Suprapubic skin (tissue), 4 donors: ENCODE results near the gene CHM. TPM values are rescaled to one million over a fixed set of nuclear protein-coding genes. Genes with fewer than 3 reads are reported as not detected.

Experiments
- DNase-seq, 2 donors: peaks; one replicate each; pipeline ENCODE4 v3.0.0-alpha.2; 2019; ENCODE audit warnings: low spot score in 2 of 2
- H3K27ac ChIP-seq: fragments of 200-600 bp; sonication (generic); one replicate; pipeline ENCODE4 v1.5.1; 2019
- H3K27me3 ChIP-seq: fragments of 200-600 bp; sonication (generic); one replicate; pipeline ENCODE4 v1.5.1; 2019
- H3K36me3 ChIP-seq: fragments of 200-600 bp; sonication (generic); one replicate; pipeline ENCODE4 v1.5.1; 2019
- H3K4me1 ChIP-seq: fragments of 200-600 bp; sonication (generic); one replicate; pipeline ENCODE4 v1.5.1; 2019
- H3K4me3 ChIP-seq: fragments of 200-600 bp; sonication (generic); one replicate; pipeline ENCODE4 v1.5.1; 2019; ENCODE audit warnings: mild to moderate bottlenecking
- H3K9me3 ChIP-seq: fragments of 200-600 bp; sonication (generic); one replicate; pipeline ENCODE4 v1.5.1; 2019
- EP300 ChIP-seq: sonication (generic); formaldehyde crosslinking; IDR thresholded peaks from one replicate; pipeline ENCODE4 v1.6.1; 2017; ENCODE audit warnings: antibody characterized with exemption
- POLR2A ChIP-seq, 2 donors: fragments of 450-650 bp; IDR thresholded peaks; one replicate each; pipeline ENCODE4 v1.6.1; 2017; ENCODE audit warnings: antibody characterized with exemption in 2 of 2, mild to moderate bottlenecking in 2 of 2, moderate library complexity in 2 of 2
- POLR2AphosphoS5 ChIP-seq, 3 donors: sonication (generic); formaldehyde crosslinking; IDR thresholded peaks; one replicate each; pipeline ENCODE4 v1.6.1; 2017; ENCODE audit warnings: antibody characterized with exemption in 3 of 3
- WGBS: methylation state at CpG from one replicate; pipeline ENCODE4 v1.1.5; 2018; 5-methylcytosine and 5-hydroxymethylcytosine counted together
- total RNA-seq, 4 donors: library from RNA; depleted of rRNA; stranded (reverse); fragments of >200 nt; gene quantifications; one replicate each; pipeline ENCODE4 v1.1.0, GENCODE V29; 2016
- TF ChIP-seq, protein P1 (sequence below), 2 donors: fragments of 200-600 bp in 1 of 2; fragments of 450-650 bp in 1 of 2; sonication (generic) in 1 of 2; IDR thresholded peaks; one replicate each; pipeline ENCODE4 v1.5.1; 2016 to 2019; ENCODE audit warnings: antibody characterized with exemption in 2 of 2, mild to moderate bottlenecking in 1 of 2, moderate library complexity in 1 of 2

The CHM gene
- total RNA-seq, 4 donors from 2014 or later: 9.5 to 18.9 (median 12.8) TPM

DNA sequence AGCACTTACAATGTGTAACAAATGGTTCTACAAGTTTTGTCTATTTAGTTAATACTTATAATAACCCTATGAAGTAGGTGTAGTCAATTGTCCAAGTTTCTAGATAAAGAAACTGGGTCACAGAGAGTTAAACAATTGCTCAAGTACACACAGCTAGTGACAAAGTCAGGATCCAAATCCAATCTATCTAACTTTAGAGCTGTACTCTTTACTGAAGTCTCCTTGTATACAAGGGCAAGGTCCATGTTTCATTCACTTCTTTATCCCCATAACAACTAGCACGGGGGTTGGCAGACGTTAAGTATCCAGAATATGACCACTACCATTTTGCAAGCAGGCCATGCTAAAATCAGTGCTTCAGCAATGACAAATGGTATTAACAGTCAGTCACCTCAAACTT, 141.0 kb downstream of the CHM start:
- 94% methylated on average over 2 of the region's 2 CpGs for WGBS
- Histone ChIP-seq H3K27ac (no peak overlapping the region), H3K4me1 (no peaks in the 10 kb centered on the region), H3K4me3 (no peak overlapping the region), H3K36me3 (no peaks in the 10 kb centered on the region), H3K27me3 (no peaks in the 10 kb centered on the region), H3K9me3 (no peaks in the 10 kb centered on the region)
- DNase-seq: no peak
- no peak for TF ChIP-seq POLR2AphosphoS5 (IDR thresholded peaks at IDR 0.05)
- no peak for TF ChIP-seq POLR2A (IDR thresholded peaks at IDR 0.05)
- no peak for TF ChIP-seq EP300
- TF ChIP-seq, protein P1, sequence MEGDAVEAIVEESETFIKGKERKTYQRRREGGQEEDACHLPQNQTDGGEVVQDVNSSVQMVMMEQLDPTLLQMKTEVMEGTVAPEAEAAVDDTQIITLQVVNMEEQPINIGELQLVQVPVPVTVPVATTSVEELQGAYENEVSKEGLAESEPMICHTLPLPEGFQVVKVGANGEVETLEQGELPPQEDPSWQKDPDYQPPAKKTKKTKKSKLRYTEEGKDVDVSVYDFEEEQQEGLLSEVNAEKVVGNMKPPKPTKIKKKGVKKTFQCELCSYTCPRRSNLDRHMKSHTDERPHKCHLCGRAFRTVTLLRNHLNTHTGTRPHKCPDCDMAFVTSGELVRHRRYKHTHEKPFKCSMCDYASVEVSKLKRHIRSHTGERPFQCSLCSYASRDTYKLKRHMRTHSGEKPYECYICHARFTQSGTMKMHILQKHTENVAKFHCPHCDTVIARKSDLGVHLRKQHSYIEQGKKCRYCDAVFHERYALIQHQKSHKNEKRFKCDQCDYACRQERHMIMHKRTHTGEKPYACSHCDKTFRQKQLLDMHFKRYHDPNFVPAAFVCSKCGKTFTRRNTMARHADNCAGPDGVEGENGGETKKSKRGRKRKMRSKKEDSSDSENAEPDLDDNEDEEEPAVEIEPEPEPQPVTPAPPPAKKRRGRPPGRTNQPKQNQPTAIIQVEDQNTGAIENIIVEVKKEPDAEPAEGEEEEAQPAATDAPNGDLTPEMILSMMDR (IDR thresholded peaks at IDR 0.05): no peak

DNA sequence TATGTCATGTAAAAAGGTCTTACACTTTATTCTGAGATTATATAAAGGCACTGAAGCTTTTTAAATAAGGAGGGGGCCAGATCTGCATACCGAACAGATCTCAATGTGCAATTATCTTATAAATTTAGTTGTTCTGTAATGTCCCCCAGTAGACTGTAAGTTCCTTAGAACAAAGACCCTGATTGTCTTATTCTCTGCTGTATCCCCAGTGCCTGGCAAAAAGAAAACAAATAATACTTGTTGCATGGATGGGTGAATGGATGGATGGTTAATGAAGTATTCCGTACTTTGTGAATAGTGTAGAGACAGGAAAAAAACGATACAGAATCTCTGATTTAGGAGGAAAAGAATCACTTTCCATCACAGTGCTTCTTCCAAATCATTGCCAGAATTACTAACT, 141.5 kb downstream of the CHM start:
- H3K36me3 ChIP-seq: no peaks in the 10 kb centered on the region
- WGBS: 75% methylated on average over 3 of the region's 3 CpGs
- DNase-seq: no peak
- no peak overlapping the region for H3K4me3 ChIP-seq
- no peaks in the 10 kb centered on the region for H3K9me3 ChIP-seq
- no peaks in the 10 kb centered on the region for H3K4me1 ChIP-seq
- no peak for TF ChIP-seq EP300
- no peak for TF ChIP-seq POLR2A (IDR thresholded peaks at IDR 0.05)
- TF ChIP-seq POLR2AphosphoS5 (IDR thresholded peaks at IDR 0.05): no peak
- TF ChIP-seq, protein P1 (IDR thresholded peaks at IDR 0.05): no peak
- H3K27me3 ChIP-seq: no peaks in the 10 kb centered on the region
- no peak overlapping the region for H3K27ac ChIP-seq

DNA sequence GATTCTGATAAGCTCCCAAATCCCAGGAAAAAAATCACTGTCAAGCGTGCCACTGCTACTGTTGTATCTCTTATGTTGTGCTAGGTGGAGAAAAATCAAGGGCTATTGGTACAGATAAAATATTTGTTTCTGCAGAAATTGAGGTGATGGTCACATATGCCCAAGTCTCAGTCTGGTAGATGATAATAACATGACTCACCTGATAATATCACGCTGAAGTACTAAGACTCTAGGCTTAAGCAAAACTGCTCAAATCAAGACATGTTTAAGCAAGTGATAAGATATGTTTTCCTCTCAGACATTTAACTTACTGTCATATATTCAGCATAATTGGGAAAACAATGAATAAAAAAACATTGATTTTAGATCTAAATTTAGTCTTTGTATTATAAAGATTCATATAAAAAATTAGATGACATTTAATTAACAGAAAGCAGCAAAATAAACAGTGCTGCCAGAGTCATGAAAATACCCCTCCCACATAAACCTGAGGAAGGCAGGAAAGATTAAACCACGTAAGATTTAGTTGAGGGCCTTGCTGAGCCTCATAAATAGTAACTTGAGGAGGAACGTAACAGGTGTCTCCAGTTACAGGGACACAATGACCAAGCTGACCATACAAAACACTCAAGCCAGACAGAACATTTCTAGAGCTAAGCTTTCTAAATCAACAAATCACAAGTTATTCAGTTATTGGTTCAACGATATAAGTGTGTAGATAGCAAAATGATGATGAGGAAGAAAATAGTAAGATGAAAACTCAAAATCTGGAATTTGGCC, 143.5 kb downstream of the CHM start:
- Histone ChIP-seq H3K27ac (no peak overlapping the region), H3K4me3 (no peak overlapping the region), H3K27me3 (no peaks in the 10 kb centered on the region), H3K4me1 (no peaks in the 10 kb centered on the region), H3K36me3 (no peaks in the 10 kb centered on the region), H3K9me3 (no peaks in the 10 kb centered on the region)
- TF ChIP-seq, protein P1 (IDR thresholded peaks at IDR 0.05): no peak
- no peak for DNase-seq
- 66% methylated on average over 5 of the region's 5 CpGs for WGBS

DNA sequence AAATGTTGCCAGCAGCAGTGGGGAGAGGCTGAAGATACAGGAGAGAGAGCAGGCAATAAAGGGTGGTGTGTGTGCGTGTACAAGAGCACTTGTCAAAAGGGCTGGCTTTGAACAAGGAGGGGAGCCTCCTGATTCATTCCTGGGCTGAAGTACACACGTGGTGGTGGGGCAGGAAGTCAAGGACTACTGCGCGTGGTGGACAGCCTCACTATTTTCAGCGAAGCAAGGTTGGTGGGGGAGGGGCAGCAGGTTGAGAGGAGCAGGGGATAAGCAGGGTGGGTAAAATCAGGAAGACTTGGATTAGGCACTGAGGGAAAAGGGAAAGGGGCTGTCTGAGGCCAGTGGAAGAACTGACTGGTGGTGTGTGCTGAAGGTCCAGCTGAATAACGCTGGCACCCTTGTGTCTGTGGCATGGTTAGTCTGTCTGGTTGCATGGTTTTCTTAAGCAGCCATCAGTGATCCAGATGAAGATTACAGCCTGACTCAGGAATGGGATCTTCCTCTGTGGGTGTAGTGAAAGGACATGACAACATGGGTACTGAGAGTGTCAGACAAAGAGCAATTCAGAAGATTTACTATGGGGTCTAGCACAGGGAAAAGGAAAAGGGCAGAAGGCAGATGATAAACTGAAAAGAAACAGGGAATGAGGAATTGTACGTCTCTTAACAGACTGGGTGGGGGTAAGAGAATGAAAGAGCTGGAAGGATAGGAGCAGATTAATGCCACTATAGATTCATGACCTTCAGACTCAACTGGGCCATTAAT, 149.8 kb downstream of the CHM start:
- WGBS: 65% methylated on average over 7 of the region's 7 CpGs
- Histone ChIP-seq H3K27me3 (no peaks in the 10 kb centered on the region), H3K9me3 (no peaks in the 10 kb centered on the region), H3K4me3 (no peak overlapping the region), H3K27ac (no peak overlapping the region), H3K4me1 (no peaks in the 10 kb centered on the region), H3K36me3 (no peaks in the 10 kb centered on the region)
- DNase-seq: no peak
- TF ChIP-seq POLR2AphosphoS5 (IDR thresholded peaks at IDR 0.05): no peak
- TF ChIP-seq, protein P1 (IDR thresholded peaks at IDR 0.05): no peak
- TF ChIP-seq EP300: no peak
- no peak for TF ChIP-seq POLR2A (IDR thresholded peaks at IDR 0.05)

DNA sequence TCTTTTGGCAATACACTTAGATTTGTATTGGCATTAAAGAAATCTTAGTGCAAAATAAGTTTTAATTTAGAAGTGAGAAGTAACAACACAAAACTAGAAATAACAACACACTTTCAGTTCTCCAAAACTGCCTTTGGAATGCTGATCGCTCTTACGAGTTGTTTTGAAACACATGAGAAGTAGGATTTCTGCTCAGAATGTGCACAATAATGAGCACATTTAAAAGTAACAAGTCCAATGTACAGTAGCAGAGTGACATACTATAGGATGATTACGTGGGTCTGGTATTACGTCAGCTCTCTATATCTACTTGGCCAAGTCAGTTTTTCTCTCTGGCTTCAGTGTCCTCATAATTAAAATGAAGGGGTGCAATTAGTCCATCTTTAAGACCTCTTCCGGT, 164.8 kb downstream of the CHM start:
- no peaks in the 10 kb centered on the region for H3K4me1 ChIP-seq
- DNase-seq: no peak
- H3K36me3 ChIP-seq: peaks cover 2% of the 10 kb centered on the region
- no peaks in the 10 kb centered on the region for H3K27me3 ChIP-seq
- H3K9me3 ChIP-seq: no peaks in the 10 kb centered on the region
- WGBS: 71% methylated on average over 5 of the region's 5 CpGs
- TF ChIP-seq EP300: no peak
- no peak for TF ChIP-seq POLR2AphosphoS5 (IDR thresholded peaks at IDR 0.05)
- TF ChIP-seq, protein P1 (IDR thresholded peaks at IDR 0.05): no peak
- no peak for TF ChIP-seq POLR2A (IDR thresholded peaks at IDR 0.05)
- H3K4me3 ChIP-seq: no peak overlapping the region
- H3K27ac ChIP-seq: no peak overlapping the region
